NCI-H2081 (cell line): ENCODE results near the gene ATAD3A.
A peak's percentile ranks its signal among the peaks of the same experiment; 100 is the strongest.

Source experiments
- DNase-seq, 2 experiments: peaks; one replicate each; lab custom pipeline; 2025; lab: John Stamatoyannopoulos, UW

The ATAD3A gene

DNA sequence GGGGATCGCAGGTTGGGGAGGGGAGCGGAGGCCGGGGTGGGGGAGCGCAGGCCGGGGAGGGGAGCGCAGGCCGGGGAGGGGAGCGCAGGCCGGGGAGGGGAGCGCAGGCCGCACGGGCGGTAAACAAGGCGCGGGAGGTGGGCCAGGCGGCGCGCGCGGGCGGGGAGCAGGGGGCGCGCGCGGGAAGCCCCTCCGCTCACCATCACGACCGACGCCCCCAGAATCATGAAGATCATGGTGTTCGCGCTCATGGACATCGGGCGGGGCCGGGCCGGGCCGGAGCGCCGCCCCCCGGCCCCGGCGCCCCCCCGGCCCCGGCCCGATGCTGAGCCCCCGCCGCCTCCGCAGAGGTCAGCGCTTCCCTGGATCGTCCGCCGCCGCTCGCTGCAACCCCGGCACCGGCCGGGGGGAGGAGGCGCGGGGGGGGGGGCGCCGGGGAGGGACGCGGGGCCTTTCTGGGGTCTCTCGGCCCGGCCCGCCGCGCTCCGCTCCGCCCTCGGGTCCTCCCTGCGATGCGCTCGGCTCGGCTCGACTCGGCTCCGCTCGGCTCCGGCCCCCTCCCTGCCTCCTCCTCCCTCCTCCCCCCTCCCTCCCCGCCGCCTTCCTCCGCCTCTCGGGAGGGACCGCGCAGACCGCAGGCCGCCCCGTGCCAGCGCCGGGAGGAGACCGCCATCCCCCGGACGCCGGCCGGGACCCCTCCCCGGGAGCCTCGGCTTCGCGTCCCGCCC lies 28.3 kb downstream of the ATAD3A start, which contains the start of gene TMEM240:
TSS of gene TMEM240 (minus strand) at position 535 of the 728 bp plus-strand sequence. CDS start at position 257, 278 bp downstream.
- DNase-seq, result peak; percentile 21 to 30

DNA sequence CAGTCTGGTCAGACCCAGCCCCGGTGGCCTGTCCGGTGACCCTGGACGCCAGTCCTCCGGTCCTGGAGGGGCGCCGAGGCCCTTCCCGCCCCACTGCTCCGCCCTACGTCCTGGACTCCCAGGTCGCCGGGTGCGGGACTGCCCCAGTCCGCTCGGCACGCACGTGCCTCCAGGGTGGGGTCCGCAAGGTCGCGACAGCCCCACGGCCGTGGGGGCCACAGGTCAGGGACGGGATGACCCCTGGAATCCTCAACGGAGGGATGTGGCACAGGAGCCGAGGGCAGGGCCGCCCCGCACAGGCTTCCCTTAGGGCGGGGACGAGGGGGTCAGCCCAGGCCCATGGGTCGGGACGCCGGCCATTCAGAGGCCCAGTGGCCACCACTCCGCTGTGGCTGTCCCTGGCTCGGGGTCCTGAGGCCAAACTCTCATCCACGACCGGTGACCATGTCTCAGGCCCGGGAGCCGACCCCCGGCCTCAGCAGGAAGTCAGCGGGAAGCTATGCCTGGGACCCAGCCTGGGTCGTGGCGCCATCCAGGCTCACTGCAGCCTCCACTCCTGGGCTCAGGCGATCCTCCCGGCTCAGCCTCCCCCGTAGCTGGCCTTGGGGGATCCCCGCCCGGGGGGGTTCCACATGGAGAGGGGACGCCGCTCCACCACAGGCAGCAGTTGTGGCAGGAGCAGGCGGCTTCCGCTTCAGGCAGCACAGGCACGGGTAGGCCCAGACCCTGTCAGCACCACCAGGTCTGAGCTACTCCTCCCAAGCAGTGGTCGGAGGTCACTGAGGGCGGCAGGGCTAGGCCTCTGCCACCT lies 29.1 kb downstream of the ATAD3A start:
- DNase-seq, result no peak

DNA sequence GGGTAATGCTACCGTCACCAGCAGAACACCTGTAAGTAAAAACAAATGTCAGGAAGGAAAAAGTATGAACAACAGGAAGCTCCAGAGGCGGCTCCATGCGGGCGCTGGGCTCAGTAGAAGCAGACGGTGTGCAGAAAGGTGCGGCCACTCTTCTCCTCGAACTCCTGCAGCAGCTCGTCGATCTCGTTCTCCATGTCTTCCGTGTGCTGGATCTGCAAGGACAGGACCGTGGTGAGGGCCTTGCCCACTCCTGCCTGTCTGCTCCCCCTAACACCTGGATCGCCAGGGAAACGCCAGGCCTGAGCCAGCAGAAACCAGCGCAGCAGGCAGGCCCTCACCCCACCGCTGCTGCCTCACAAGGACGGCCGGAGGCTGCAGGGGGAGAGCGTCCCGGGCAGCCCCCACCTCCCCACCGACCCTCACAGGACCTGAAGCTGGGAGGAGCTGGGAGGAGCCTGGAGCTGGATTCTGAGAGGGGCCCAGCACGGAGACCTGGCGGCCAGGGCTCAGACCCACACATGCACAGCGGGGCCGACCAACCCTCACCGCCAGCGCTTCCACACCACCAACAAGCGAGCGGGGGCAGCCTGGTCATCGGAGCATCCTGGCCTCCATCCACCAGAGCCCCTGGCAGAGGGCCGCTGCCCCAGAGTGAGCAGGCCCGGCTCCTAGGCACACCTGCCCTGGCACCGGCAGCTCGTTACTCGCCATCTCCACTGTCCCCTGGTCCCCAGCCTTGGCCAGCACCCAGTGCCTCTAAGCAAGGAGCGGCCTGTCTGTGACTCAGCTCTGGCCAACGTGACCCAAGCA lies 30.2 kb downstream of the ATAD3A start:
- DNase-seq, result no peak

DNA sequence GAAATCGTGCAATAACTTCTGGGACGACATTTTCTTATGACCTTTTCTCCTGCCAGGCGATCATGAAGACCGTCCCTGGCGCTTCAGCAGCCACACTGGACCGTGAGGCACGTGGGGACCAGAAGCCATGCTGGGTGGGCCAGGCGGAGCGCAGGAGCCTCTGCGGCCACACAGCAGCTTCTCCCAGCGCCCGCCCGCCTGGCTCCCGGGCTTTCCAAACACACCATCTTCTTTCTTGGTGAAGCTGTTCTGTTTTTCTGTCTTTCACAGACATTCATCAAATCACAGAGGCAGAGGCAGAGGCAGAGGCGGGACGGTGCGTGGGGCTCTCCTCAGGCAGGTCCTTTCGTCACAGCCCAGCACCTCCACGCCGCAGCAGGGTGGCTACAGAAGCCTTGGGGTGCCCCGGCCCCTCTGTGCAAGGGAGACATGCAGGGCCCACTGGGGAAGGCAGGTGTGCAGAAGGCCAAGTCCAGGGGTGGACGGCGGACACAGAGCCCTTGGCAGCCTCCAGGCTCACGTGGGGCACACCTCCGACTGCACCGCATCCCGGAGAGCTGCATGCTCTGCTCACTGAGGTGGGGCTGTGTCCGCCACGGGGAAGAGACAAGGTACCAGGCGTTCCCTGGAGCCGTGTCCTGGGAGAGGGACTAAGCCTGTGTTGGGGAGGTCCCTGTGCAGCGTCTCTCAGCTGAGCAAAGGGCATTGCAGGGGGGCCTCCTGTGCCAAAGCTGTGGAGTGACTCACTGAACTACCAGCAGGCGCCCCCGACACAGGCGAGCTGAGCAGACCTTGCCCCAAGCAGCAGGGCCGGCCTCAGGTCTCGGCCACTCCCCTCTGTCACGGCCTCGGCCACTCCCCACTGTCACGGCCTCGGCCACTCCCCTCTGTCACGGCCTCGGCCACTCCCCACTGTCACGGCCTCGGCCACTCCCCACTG lies 31.1 kb downstream of the ATAD3A start:
- no peak for DNase-seq

DNA sequence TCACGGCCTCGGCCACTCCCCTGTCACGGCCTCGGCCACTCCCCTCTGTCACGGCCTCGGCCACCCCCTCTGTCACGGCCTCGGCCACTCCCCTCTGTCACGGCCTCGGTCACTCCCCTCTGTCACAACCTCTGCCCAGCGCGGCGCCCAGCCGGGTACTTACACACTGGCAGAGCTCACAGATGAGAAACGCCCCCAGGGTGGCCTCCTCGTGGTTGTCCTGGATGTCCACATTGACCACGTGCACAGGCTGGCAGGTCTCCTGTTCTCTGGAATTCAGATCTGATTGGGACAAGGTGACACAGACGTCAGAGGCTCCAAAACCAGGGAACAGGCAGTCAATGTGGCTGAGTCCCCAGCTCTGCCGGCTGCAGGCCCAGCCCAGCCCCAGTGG lies 31.7 kb downstream of the ATAD3A start:
- DNase-seq, result no peak

DNA sequence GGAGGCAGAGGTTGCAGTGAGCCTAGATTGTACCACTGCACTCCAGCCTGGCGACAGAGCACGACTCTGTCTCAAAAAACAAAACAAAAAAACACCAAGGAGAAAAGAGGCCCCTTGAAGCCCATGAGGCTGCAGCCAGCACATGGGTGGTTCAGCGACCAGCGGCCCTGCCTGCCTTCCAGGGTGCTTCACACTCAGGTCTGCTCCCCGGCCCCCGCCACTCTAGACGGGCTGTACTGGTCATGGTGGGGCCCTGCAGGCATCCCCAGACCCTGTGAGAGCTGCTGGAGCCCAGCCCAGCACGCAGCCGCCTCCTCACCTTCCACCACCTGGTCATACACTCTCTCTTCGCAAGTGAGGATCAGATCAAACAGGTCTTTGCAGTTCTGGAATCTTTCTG lies 32.6 kb downstream of the ATAD3A start:
- DNase-seq, result no peak

DNA sequence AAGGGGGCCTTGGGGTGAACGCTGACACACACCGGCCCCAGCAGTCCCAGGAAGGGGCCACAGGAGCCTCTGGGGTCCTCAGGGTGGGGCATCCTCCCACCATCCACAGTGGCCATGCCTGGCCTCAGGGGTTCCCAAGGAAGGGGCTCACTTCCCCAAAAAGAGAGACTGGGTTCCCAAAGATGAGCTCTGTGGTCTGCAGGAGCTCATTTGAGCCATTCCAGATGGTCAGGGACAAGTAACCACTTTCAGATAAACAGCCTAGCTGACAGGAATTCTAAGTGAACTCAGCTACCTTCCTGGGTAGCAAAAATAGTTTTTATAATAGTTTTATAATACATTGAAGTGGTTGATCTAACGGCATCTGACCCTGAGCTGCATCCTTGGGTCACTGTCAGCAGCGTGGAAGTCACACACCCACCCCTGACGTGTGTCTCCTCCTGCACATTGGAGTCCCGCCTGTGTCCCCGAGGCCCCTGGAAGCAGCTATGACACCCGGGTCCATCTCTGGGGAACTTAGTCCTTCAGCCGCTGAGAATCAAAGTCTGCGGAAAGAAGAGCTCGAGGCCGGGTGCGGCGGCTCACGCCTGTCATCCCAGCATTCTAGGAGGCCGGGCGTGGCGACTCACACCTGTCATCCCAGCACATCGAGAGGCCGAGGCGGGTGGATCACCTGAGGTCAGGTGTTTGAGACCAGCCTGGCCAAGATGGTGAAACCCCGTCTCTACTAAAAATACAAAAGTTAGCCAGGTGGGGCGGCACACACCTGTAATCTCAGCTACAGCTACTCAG lies 34.2 kb downstream of the ATAD3A start:
- DNase-seq, result no peak

DNA sequence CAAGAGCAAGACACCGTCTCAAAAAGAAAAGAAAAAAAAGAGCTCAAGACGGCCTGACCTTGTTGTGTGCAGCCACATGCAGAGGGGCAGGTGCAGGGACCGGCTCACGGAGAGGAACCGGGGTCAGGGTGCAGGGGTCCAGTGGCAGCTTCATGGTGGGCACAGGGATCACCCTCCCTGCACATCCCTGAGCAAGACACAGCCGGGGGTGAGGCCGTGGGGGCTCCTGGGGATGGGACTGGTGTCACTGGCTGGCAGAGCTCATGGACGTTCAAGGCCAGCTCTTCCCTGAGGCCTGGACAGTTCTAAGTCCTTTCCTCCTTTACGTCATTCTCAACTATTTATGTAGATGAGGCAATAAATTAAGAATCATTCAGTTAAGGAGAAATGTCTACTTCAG lies 35.0 kb downstream of the ATAD3A start:
- DNase-seq, result no peak

DNA sequence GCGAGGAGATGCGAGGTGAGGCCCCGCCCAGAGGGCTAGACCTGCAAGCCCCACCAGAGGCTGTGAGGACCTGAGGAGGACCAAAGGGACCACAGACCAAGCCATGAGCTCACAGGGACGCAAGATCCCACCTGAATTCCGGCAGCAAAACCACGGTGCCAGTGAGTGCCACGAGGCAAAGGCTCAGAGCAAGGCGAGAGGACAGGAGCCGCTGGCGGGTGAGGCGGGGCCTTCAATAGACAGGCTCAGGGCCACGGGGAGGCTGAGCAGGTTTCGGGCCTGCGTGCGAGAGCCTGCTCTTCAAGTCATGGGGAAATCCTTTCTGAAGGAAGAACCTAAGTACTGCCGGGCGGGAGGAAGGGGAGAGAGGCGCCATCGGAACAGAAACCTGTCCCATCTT lies 35.5 kb downstream of the ATAD3A start:
- DNase-seq, result no peak

DNA sequence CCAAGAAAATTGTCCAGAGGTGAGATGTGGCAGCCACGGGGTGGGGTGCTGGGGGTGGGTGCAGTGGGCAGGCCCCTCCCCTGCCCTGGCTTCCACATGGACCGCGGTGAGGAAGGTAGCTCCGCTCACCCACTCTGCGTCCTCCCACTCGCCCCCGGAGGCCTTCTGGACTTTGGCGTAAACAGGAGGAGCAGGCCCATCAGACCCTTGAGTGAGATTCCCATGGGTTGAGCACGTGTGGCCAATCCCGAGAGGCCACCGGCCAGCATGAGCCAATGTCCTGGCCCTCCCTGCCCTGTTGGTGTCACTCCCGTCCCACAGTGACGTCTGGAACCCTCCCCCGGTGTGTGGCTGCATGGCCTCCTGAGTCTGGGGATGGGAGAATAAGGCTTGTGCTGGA lies 36.6 kb downstream of the ATAD3A start:
- no peak for DNase-seq

DNA sequence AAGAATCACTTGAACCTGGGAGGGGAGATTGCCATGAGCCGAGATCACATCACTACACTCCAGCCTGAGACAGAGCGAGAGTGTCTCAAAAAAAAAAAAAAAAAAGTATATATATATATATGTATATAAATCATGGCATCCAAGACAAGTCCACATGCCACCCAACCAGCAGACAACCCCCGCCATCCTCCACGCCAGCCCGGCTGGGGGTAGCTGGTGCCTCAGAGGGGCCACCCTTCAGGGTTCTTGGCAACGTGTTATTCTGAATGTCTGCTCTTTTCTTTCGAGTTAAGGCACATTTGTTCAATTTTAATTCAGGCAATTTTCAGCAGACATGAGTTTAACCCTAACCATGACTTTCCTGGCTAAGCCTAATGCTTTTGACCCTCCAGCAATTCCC lies 38.1 kb downstream of the ATAD3A start:
- DNase-seq, result no peak

DNA sequence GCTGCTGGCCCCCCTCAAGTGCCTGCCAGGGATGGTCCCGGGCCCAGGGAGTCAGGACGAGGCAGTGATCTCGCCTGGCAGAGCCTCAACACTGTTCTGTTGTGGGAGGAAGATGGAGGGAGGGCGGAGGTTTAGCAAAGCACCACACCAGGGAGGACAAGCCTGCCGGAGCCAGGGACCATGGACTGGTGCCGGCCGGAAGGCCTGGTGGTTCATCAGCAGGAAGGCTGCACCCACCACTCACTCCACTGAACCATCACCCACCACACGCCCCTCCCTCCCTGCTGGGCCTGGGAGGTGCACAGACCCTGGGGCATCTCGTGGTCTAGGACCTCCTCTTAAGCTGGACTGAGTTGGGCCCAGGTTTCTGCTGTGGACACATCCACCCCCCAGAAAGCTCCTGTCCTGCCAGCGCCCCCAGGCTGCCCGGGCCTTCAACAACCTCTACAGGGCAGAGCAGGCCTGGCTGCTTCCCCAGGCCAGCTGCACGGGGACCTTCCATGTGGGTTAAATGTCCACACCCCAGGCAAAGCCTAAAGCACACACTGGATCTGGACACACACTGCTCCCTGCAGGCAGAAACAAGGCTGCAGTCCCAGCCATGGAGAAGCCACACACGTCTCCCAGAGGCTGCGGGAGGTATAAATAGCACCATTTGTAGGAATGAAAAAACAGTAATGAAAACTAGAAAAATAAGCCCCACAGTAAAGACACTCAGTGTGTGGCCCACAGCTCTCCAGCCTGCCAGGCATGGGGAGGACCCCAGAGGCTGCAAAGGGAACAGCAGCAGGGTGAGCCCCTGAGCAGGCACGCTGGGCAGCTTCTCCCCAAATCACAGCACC lies 38.9 kb downstream of the ATAD3A start:
- no peak for DNase-seq

DNA sequence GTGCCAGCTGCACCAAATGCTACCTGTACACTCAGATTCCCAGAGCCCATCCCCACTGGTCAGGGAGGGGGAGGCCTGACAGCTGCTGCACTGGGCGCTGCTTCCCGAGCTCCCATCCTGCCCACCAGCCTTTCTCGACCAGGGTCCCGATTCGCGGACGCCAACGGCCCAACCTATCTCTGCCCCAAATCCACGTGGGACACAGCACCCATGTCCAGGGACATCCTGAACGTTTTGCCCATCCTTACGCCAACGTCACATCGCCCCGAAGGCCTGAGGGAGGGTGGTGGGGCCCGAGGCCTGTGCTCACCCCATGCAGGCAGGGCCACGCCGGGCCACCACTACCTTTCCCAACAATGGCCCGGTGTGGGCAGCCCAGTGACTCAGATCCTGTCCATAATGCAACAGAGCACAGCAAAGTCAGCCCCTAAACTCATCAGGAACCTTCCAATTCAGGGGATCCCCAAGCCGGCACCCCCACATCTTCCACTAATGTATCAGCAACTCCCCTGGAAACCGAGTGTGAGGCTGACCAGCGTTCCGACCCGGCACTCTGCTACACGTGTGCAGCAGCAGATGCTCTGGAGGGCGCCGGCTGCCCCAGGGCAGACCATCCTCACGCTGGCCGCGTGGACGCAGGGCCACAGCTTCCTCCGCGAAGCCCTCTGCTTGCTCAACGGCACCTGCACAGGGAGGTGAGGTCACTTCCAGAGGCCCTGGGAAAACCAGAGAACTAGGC lies 39.7 kb downstream of the ATAD3A start:
- no peak for DNase-seq

DNA sequence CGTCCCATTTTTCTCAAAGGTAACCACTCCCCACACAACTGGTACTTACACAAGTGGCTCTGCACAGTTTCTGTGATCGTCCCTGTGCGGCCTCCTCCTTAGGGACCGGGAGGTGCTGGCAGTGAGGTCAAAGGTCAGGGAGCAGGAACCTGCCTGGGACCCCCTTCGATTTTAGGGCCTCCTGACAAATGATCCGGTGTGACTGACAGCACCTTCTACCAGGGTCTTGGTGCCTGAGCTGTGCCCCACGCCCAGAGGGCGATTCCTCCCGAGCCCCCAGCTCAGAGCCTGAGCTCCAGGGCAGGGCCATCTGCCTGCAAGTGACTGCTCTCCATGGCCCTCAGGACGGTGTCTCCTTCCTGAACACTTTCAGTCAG lies 40.3 kb downstream of the ATAD3A start:
- no peak for DNase-seq

DNA sequence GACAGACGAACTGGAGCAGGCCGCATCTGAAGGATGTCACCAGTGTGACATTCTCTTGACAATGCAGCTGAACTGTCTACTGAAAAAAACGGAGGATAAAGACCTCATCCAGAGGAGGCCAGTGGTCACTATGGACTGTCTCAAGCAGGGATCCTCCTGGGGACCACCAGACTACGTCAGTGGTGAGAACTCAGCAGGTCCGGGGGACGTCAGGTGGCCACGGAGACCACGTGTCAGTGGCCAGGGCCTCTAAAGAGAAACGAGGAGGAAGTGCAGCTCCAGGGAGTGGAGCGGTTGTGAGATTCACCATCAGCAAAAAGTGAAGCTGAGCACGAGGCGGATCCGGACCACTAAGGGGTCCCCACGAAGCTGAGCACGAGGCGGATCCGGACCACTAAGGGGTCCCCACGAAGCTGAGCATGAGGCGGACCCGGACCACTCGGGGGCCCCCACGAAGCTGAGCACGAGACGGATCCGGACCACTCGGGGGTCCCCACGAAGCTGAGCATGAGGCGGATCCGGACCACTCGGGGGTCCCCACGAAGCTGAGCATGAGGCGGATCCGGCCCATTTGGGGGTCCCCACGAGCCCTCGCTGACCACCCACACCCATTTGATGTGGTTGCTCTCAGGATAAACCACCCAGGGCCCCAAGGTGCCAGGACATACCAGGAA lies 42.0 kb downstream of the ATAD3A start:
- DNase-seq, result no peak

DNA sequence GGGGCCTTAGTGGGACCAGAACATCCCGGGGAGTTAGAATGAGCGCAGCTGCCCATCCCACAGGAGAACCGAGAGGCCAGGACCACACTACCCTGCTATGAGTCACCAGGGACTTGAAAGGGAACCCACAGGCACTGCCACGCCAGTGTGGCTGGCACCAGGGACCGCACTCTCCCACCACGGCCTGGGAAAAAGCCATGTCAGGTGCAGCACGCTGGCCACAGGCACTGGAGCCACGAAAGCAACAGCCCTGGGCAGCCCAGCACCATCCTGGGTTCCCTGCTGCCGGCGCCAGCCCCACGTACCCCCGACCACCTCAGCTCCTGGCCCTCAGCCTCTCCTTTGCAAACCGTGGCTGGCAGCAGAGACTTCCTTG lies 42.6 kb downstream of the ATAD3A start:
- DNase-seq, result no peak

DNA sequence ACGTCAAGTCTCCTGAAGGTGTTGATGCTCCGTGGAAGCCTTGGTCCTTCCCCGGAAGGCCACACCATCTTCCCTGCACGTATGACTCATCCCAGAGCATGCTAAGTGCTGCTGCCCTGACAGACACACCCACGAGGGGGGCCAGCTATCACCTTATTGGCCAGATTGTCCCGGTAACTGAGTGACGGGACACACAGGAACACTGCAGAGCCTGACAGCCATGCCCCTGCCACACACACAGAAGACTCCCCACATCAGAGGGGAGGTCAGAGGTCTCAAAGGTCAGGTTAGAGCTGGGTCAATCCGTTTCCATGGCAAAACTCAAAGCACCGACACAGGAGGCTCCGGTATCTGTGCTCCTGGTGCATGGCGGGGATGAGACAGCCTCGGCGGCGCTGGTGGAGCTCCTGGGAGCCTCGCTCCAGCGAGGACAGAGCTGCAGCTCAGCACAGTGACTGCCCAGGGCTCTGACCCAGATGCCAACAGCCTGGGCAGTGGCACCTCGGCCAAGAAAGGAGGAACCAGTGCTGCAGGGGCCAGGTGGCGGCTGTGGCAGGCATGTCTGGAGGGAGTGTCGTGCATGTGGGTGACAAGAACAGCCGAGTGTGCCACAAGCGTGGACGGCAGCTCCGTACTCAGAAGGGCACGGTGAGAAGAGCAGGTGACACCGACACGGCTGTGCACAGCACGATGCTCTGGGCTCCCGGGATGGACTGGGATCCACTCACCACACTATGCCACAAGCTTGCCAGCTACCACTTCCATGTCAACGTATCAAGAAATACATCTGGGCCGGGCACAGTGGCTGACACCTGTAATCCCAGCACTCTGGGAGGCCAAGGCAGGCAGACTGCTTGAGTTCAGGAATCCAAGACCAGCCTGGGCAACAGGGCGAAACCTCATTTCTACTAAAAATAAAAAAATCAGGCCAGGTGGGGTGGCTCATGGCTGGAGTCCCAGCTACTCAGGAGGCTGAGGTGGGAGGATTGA lies 43.3 kb downstream of the ATAD3A start:
- no peak for DNase-seq
